ENCODE data around the gene GALR2. TPM values are rescaled to one million over a fixed set of nuclear protein-coding genes. Genes with fewer than 3 reads are reported as not detected.

Gene GALR2
- not detected for total RNA-seq (ENCODE audit: unreplicated experiment)
- long read RNA-seq: 0 reads

DNA sequence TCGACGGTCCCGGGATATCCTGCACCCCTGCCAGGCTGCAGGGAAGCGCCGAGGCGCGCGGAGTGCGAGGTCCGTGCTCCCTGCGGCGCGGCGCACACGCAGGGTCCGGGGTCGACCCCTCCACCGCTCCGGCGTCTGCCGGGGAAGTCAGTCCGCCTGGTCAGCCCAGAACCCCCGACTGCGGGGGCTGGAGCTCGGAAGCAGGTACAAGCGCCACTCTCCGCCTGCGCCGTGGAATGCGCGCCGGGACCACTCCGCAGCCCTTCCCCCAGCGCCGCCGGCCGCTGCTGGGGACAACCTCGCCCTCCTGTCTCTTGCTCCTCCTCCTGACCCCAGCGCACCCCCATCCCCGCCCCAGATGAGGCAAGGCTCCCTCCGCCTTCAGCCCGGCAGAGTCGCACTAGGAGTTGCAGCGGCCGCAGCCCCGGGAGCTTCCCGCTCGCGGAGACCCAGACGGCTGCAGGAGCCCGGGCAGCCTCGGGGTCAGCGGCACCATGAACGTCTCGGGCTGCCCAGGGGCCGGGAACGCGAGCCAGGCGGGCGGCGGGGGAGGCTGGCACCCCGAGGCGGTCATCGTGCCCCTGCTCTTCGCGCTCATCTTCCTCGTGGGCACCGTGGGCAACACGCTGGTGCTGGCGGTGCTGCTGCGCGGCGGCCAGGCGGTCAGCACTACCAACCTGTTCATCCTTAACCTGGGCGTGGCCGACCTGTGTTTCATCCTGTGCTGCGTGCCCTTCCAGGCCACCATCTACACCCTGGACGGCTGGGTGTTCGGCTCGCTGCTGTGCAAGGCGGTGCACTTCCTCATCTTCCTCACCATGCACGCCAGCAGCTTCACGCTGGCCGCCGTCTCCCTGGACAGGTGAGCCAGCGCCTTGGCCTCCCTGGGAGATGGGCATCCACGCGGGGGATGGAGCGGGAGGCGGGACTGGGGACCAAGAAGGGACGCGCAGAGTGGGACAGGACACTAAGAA, at the start of gene GALR2:
Gene GALR2, plus strand, starts transcription at position 392 of the 974 bp plus-strand sequence. Its CDS starts 103 bp downstream, at position 495.
- peaks cover 3% of the 10 kb centered on the region for H3K36me3 Mint-ChIP-seq (ENCODE audit: low read depth, unreplicated experiment)
- H3K27ac Mint-ChIP-seq (ENCODE audit: unreplicated experiment): peak within 1 kb of the TSS; percentile 27
- TF ChIP-seq, protein P1, sequence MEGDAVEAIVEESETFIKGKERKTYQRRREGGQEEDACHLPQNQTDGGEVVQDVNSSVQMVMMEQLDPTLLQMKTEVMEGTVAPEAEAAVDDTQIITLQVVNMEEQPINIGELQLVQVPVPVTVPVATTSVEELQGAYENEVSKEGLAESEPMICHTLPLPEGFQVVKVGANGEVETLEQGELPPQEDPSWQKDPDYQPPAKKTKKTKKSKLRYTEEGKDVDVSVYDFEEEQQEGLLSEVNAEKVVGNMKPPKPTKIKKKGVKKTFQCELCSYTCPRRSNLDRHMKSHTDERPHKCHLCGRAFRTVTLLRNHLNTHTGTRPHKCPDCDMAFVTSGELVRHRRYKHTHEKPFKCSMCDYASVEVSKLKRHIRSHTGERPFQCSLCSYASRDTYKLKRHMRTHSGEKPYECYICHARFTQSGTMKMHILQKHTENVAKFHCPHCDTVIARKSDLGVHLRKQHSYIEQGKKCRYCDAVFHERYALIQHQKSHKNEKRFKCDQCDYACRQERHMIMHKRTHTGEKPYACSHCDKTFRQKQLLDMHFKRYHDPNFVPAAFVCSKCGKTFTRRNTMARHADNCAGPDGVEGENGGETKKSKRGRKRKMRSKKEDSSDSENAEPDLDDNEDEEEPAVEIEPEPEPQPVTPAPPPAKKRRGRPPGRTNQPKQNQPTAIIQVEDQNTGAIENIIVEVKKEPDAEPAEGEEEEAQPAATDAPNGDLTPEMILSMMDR (IDR thresholded peaks at IDR 0.05; ENCODE audit: unreplicated experiment): no peak
- no peak for DNase-seq (ENCODE audit: low spot score)
- no peaks in the 10 kb centered on the region for H3K9me3 Mint-ChIP-seq (ENCODE audit: unreplicated experiment)
- peaks cover 19% of the 10 kb centered on the region for H3K4me1 Mint-ChIP-seq (ENCODE audit: unreplicated experiment)
- peaks cover 38% of the 10 kb centered on the region for H3K27me3 Mint-ChIP-seq (ENCODE audit: unreplicated experiment)
- peak within 1 kb of the TSS; percentile 48 for H3K4me3 Mint-ChIP-seq (ENCODE audit: unreplicated experiment)

DNA sequence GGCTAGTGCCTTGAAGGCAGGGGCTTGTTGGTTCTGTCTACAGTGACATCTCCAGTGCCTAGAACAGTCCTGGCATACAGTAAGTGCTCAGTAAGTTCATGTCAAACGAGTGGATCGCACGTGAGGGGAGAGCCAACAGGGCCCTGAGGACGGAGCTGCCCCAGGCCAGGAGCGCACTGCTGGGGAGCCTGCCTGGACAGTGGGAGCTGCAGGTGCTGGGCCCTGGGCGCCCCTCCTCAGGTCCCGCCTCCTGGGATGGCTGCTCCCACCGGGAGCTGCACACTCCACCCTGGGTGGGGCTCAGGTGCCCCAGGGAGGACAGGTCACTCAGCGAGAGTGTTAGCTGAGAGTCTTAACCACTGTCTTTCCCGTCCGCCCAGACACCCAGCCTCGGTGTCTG, 49.3 kb upstream of the GALR2 start:
- Mint-ChIP-seq H3K36me3 (ENCODE audit: low read depth, unreplicated experiment) (no peaks in the 10 kb centered on the region), H3K27ac (ENCODE audit: unreplicated experiment) (no peak overlapping the region), H3K4me3 (ENCODE audit: unreplicated experiment) (no peak overlapping the region), H3K4me1 (ENCODE audit: unreplicated experiment) (peaks cover 14% of the 10 kb centered on the region), H3K27me3 (ENCODE audit: unreplicated experiment) (peaks cover 10% of the 10 kb centered on the region), H3K9me3 (ENCODE audit: unreplicated experiment) (no peaks in the 10 kb centered on the region)
- TF ChIP-seq, protein P1 (IDR thresholded peaks at IDR 0.05; ENCODE audit: unreplicated experiment): no peak
- no peak for DNase-seq (ENCODE audit: low spot score)

GRCh38 chr17:76026714-76027158, 47.8 kb upstream of the GALR2 start:
- H3K36me3 Mint-ChIP-seq (ENCODE audit: low read depth, unreplicated experiment): no peaks in the 10 kb centered on the region
- H3K27me3 Mint-ChIP-seq (ENCODE audit: unreplicated experiment): peaks cover 9% of the 10 kb centered on the region
- no peak for DNase-seq (ENCODE audit: low spot score)
- H3K9me3 Mint-ChIP-seq (ENCODE audit: unreplicated experiment): no peaks in the 10 kb centered on the region
- TF ChIP-seq, protein P1 (IDR thresholded peaks at IDR 0.05; ENCODE audit: unreplicated experiment): no peak
- H3K4me1 Mint-ChIP-seq (ENCODE audit: unreplicated experiment): peaks cover 14% of the 10 kb centered on the region
- no peak overlapping the region for H3K4me3 Mint-ChIP-seq (ENCODE audit: unreplicated experiment)
- H3K27ac Mint-ChIP-seq (ENCODE audit: unreplicated experiment): no peak overlapping the region

- H3K27me3 Mint-ChIP-seq (ENCODE audit: unreplicated experiment): peaks cover 9% of the 10 kb centered on the region
- TF ChIP-seq, protein P1 (IDR thresholded peaks at IDR 0.05; ENCODE audit: unreplicated experiment): no peak
- no peaks in the 10 kb centered on the region for H3K36me3 Mint-ChIP-seq (ENCODE audit: low read depth, unreplicated experiment)
- H3K4me1 Mint-ChIP-seq (ENCODE audit: unreplicated experiment): peaks cover 14% of the 10 kb centered on the region
- H3K27ac Mint-ChIP-seq (ENCODE audit: unreplicated experiment): no peak within 1 kb of the TSS
- H3K4me3 Mint-ChIP-seq (ENCODE audit: unreplicated experiment): no peak within 1 kb of the TSS
- no peaks in the 10 kb centered on the region for H3K9me3 Mint-ChIP-seq (ENCODE audit: unreplicated experiment)
- no peak for DNase-seq (ENCODE audit: low spot score)
Measured at GRCh38 chr17:76027159-76027839, 47.3 kb upstream of the GALR2 start, which contains the start of gene EVPL. Gene EVPL (minus strand): TSS chr17:76027306. CDS start chr17:76027198, 108 bp downstream.

Measured in endothelial cell (in vitro differentiated cells).